Stomach (tissue), 4 donors: Measurements from ENCODE around the gene METRNL.

Experiments
- CTCF ChIP-seq, 7 experiments: fragments of 450-650 bp in 4 of 7; fragments of 200-600 bp in 3 of 7; sonication (generic) in 3 of 7; IDR thresholded peaks; one replicate each; pipeline ENCODE4 v1.5.1; 2016 to 2019; ENCODE audit warnings: antibody characterized with exemption in 7 of 7, control low read depth in 2 of 7, mild to moderate bottlenecking in 1 of 7
- POLR2A ChIP-seq, 4 donors: fragments of 450-650 bp; IDR thresholded peaks; one replicate each; pipeline ENCODE4 v1.6.1; 2016; ENCODE audit warnings: antibody characterized with exemption in 4 of 4, control low read depth in 2 of 4, mild to moderate bottlenecking in 1 of 4, moderate library complexity in 1 of 4

- no peak for TF ChIP-seq POLR2A (IDR thresholded peaks at IDR 0.05)
- no peak for TF ChIP-seq CTCF (IDR thresholded peaks at IDR 0.05)
Observed at GRCh38 chr17:83085526-83086198, 6.3 kb downstream of the METRNL start.
